ENCODE results near the gene CCR2.

DNA sequence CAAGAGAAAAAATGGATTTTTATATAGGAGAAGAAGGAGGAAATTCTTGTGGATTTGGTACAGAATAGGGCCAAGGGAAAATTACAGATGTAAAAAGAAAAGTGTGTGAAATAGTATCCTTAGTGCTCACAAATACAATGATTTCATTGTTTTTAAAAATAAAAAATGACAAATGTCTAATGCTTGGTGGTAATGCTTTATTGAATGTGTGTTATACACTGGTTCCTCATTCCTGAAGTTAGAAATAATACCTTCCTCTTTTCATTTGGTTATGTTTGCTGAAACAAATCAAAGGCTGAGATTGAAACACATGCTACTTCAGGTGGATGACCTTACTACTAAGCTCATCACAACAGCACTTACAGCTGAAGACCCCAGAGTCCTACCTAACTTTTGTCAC, 37.7 kb upstream of the CCR2 start:
- no peak for TF ChIP-seq EP300 (IDR thresholded peaks at IDR 0.05)
- TF ChIP-seq, protein P1, sequence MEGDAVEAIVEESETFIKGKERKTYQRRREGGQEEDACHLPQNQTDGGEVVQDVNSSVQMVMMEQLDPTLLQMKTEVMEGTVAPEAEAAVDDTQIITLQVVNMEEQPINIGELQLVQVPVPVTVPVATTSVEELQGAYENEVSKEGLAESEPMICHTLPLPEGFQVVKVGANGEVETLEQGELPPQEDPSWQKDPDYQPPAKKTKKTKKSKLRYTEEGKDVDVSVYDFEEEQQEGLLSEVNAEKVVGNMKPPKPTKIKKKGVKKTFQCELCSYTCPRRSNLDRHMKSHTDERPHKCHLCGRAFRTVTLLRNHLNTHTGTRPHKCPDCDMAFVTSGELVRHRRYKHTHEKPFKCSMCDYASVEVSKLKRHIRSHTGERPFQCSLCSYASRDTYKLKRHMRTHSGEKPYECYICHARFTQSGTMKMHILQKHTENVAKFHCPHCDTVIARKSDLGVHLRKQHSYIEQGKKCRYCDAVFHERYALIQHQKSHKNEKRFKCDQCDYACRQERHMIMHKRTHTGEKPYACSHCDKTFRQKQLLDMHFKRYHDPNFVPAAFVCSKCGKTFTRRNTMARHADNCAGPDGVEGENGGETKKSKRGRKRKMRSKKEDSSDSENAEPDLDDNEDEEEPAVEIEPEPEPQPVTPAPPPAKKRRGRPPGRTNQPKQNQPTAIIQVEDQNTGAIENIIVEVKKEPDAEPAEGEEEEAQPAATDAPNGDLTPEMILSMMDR (IDR thresholded peaks at IDR 0.05), result no peak
